Parathyroid adenoma (tissue), 2 donors: Measurements from ENCODE around the gene ACACB.

Experiments used
- H2AFZ ChIP-seq: fragments of 300-600 bp; sonication (generic); one replicate; pipeline ENCODE4 v1.7.0; 2017; ENCODE audit warnings: antibody characterized with exemption, mild to moderate bottlenecking
- H3K27ac ChIP-seq: fragments of 300-600 bp; sonication (generic); one replicate; pipeline ENCODE4 v1.7.0; 2017
- H3K27me3 ChIP-seq: fragments of 300-600 bp; sonication (generic); one replicate; pipeline ENCODE4 v1.7.0; 2017; ENCODE audit warnings: low read length; ENCODE audit not compliant: control insufficient read depth, insufficient read depth
- H3K36me3 ChIP-seq: fragments of 300-600 bp; sonication (generic); one replicate; pipeline ENCODE4 v1.7.0; 2017; ENCODE audit warnings: low read length; ENCODE audit not compliant: control insufficient read depth, insufficient read depth
- H3K4me1 ChIP-seq: fragments of 300-600 bp; sonication (generic); one replicate; pipeline ENCODE4 v1.7.0; 2017; ENCODE audit warnings: control low read depth
- H3K4me2 ChIP-seq: fragments of 300-600 bp; sonication (generic); one replicate; pipeline ENCODE4 v1.7.0; 2017; ENCODE audit warnings: low read length
- H3K4me3 ChIP-seq: fragments of 300-600 bp; sonication (generic); one replicate; pipeline ENCODE4 v1.7.0; 2017; ENCODE audit warnings: low read depth, low read length
- H3K79me2 ChIP-seq: fragments of 300-600 bp; sonication (generic); one replicate; pipeline ENCODE4 v1.7.0; 2017; ENCODE audit warnings: control low read depth
- H3K9ac ChIP-seq: fragments of 300-600 bp; sonication (generic); one replicate; pipeline ENCODE4 v1.7.0; 2017; ENCODE audit warnings: mild to moderate bottlenecking
- H3K9me3 ChIP-seq: fragments of 300-600 bp; sonication (generic); one replicate; pipeline ENCODE4 v1.7.0; 2017; ENCODE audit warnings: low read length; ENCODE audit not compliant: control insufficient read depth
- TF ChIP-seq, protein P1 (sequence below): fragments of 300-600 bp; sonication (generic); IDR thresholded peaks from one replicate; pipeline ENCODE4 v1.7.0; 2017; ENCODE audit warnings: antibody characterized with exemption, mild to moderate bottlenecking
- donor health status: primary hyperparathyroidism.

The ACACB gene

DNA sequence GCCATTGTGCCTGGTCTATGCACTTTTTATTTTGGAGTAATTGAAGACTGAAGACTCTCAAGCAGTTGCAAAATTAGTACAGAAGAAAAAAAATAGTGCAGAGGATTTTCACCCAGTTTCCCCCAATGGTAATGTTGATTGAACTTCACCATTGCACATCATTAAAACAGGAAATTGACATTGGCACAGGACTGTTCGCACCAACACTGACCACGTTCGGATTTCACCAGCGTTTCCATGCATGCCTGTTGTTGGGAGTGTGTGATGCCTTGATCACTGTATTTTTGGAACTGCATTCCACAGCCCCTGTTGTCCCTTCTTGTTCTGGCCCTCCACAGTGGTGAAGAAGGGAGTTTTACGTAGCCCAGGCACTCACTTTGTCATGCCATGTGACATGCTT lies 125.5 kb downstream of the ACACB start:
- Histone ChIP-seq H3K27ac (no peak overlapping the region), H3K9ac (no peak overlapping the region), H2AFZ (no peak overlapping the region), H3K9me3 (no peaks in the 10 kb centered on the region), H3K79me2 (no peaks in the 10 kb centered on the region), H3K27me3 (no peaks in the 10 kb centered on the region), H3K4me3 (no peak overlapping the region), H3K4me1 (no peaks in the 10 kb centered on the region), H3K36me3 (no peaks in the 10 kb centered on the region), H3K4me2 (no peak overlapping the region)
- TF ChIP-seq, protein P1, sequence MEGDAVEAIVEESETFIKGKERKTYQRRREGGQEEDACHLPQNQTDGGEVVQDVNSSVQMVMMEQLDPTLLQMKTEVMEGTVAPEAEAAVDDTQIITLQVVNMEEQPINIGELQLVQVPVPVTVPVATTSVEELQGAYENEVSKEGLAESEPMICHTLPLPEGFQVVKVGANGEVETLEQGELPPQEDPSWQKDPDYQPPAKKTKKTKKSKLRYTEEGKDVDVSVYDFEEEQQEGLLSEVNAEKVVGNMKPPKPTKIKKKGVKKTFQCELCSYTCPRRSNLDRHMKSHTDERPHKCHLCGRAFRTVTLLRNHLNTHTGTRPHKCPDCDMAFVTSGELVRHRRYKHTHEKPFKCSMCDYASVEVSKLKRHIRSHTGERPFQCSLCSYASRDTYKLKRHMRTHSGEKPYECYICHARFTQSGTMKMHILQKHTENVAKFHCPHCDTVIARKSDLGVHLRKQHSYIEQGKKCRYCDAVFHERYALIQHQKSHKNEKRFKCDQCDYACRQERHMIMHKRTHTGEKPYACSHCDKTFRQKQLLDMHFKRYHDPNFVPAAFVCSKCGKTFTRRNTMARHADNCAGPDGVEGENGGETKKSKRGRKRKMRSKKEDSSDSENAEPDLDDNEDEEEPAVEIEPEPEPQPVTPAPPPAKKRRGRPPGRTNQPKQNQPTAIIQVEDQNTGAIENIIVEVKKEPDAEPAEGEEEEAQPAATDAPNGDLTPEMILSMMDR: no peak

- Histone ChIP-seq H3K79me2 (no peaks in the 10 kb centered on the region), H3K36me3 (no peaks in the 10 kb centered on the region), H3K9me3 (no peaks in the 10 kb centered on the region), H3K9ac (no peak overlapping the region), H3K4me2 (no peak overlapping the region), H2AFZ (no peak overlapping the region), H3K4me1 (no peaks in the 10 kb centered on the region), H3K27me3 (no peaks in the 10 kb centered on the region), H3K27ac (no peak overlapping the region), H3K4me3 (no peak overlapping the region)
- TF ChIP-seq, protein P1: no peak
Measured at GRCh38 chr12:109244073-109244472, 127.7 kb downstream of the ACACB start.

DNA sequence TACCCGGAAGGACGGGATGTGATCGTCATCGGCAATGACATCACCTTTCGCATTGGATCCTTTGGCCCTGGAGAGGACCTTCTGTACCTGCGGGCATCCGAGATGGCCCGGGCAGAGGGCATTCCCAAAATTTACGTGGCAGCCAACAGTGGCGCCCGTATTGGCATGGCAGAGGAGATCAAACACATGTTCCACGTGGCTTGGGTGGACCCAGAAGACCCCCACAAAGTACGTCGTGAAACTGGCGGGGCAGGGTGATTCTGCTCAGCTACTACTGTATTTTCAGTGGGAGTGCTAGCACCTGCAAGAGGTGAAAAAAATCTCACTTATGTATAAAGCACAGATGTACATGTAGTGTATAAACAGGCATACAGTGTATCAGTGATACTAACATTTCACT lies 129.8 kb downstream of the ACACB start:
- Histone ChIP-seq H3K4me3 (no peak overlapping the region), H2AFZ (no peak overlapping the region), H3K27ac (no peak overlapping the region), H3K9ac (no peak overlapping the region), H3K79me2 (no peaks in the 10 kb centered on the region), H3K4me1 (peaks cover 8% of the 10 kb centered on the region), H3K27me3 (no peaks in the 10 kb centered on the region), H3K9me3 (no peaks in the 10 kb centered on the region), H3K4me2 (no peak overlapping the region), H3K36me3 (no peaks in the 10 kb centered on the region)
- TF ChIP-seq, protein P1: no peak

- no peak overlapping the region for H3K27ac ChIP-seq
- no peaks in the 10 kb centered on the region for H3K79me2 ChIP-seq
- H3K36me3 ChIP-seq: no peaks in the 10 kb centered on the region
- no peak overlapping the region for H3K4me2 ChIP-seq
- no peaks in the 10 kb centered on the region for H3K9me3 ChIP-seq
- H2AFZ ChIP-seq: no peak overlapping the region
- TF ChIP-seq, protein P1: no peak
- H3K4me3 ChIP-seq: no peak overlapping the region
- H3K4me1 ChIP-seq: peaks cover 8% of the 10 kb centered on the region
- no peaks in the 10 kb centered on the region for H3K27me3 ChIP-seq
- no peak overlapping the region for H3K9ac ChIP-seq
Measured at GRCh38 chr12:109247831-109248654, 131.7 kb downstream of the ACACB start.

- no peak overlapping the region for H3K27ac ChIP-seq
- no peaks in the 10 kb centered on the region for H3K9me3 ChIP-seq
- H3K4me1 ChIP-seq: peaks cover 8% of the 10 kb centered on the region
- H3K79me2 ChIP-seq: no peaks in the 10 kb centered on the region
- TF ChIP-seq, protein P1: no peak
- no peaks in the 10 kb centered on the region for H3K27me3 ChIP-seq
- no peak overlapping the region for H3K4me2 ChIP-seq
- H3K36me3 ChIP-seq: no peaks in the 10 kb centered on the region
- H2AFZ ChIP-seq: no peak overlapping the region
- no peak overlapping the region for H3K9ac ChIP-seq
- no peak overlapping the region for H3K4me3 ChIP-seq
Measured at GRCh38 chr12:109250523-109250922, 134.1 kb downstream of the ACACB start.
